Natural killer cell (primary cell): ENCODE measurements around the gene MLXIP. TPM values are rescaled to one million over a fixed set of nuclear protein-coding genes. Genes with fewer than 3 reads are reported as not detected.

Source experiments
- ATAC-seq, 3 donors: fragments of 150-1000 bp in 2 of 3; fragments of 200-7000 bp in 1 of 3; cut with Tn5 transposase; 1 replicate in 1 of 3; 2 replicates in 2 of 3; pipeline ENCODE4 v1.10.0; 2021; ENCODE audit warnings: mild to moderate bottlenecking in 2 of 3, moderate library complexity in 2 of 3
- DNase-seq, 2 donors: peaks; one replicate each; pipeline versions ENCODE4 v3.0.0 to v3.0.0-alpha.2; 2013 to 2021; ENCODE audit warnings: mixed read lengths in 1 of 2
- H3K27ac ChIP-seq: one replicate; pipeline ENCODE4 v1.5.1; 2013; ENCODE audit warnings: mild to moderate bottlenecking, low read length
- H3K27me3 ChIP-seq: one replicate; pipeline ENCODE4 v1.6.1; 2013; ENCODE audit warnings: low read length; ENCODE audit not compliant: control insufficient read depth, insufficient read depth
- H3K36me3 ChIP-seq: one replicate; pipeline ENCODE4 v1.6.1; 2013; ENCODE audit warnings: low read length; ENCODE audit not compliant: control insufficient read depth, insufficient read depth
- H3K4me1 ChIP-seq: one replicate; pipeline ENCODE4 v1.6.1; 2013; ENCODE audit warnings: low read length; ENCODE audit not compliant: control insufficient read depth, insufficient read depth
- H3K4me3 ChIP-seq: one replicate; pipeline ENCODE4 v1.5.1; 2013; ENCODE audit warnings: low read length
- H3K9me3 ChIP-seq: one replicate; pipeline ENCODE4 v1.6.1; 2013; ENCODE audit warnings: low read length; ENCODE audit not compliant: control insufficient read depth, insufficient read depth
- H3K27ac Mint-ChIP-seq, 2 donors: one replicate each; pipeline ENCODE4 v1.8.0; 2022; ENCODE audit warnings: mild to moderate bottlenecking in 2 of 2, mixed read lengths in 2 of 2, moderate library complexity in 1 of 2
- H3K27me3 Mint-ChIP-seq, 2 donors: one replicate each; pipeline ENCODE4 v1.8.0; 2022; ENCODE audit warnings: low read depth in 2 of 2, mixed read lengths in 2 of 2
- H3K36me3 Mint-ChIP-seq: one replicate; pipeline ENCODE4 v1.8.0; 2022; ENCODE audit warnings: mixed read lengths
- H3K4me1 Mint-ChIP-seq, 2 donors: one replicate each; pipeline ENCODE4 v1.8.0; 2022; ENCODE audit warnings: mixed read lengths in 2 of 2
- H3K4me3 Mint-ChIP-seq: one replicate; pipeline ENCODE4 v1.8.0; 2022; ENCODE audit warnings: mild to moderate bottlenecking, moderate library complexity, mixed read lengths
- H3K9me3 Mint-ChIP-seq, 2 donors: one replicate each; pipeline ENCODE4 v1.8.0; 2022; ENCODE audit warnings: mixed read lengths in 2 of 2
- CTCF ChIP-seq: fragments of 200-600 bp; IDR thresholded peaks from one replicate; pipeline ENCODE4 v1.8.0; 2022; ENCODE audit warnings: antibody characterized with exemption
- WGBS: methylation state at CpG from one replicate; pipeline ENCODE4 v1.1.7; 2013; ENCODE audit warnings: missing lambda C conversion rate; ENCODE audit not compliant: insufficient coverage; 5-methylcytosine and 5-hydroxymethylcytosine counted together
- intact Hi-C: fragments of 100-400 bp; cut with micrococcal nuclease; formaldehyde crosslinking; loops from one replicate; pipeline ENCODE4 v1.14.2; 2022
- total RNA-seq, 4 donors: library from RNA; stranded (reverse); fragments of 120-200 nt in 1 of 4; gene quantifications; one replicate each; pipeline versions ENCODE4 v1.2.3 to v1.2.4, GENCODE V29; 2013 to 2022

Gene MLXIP
- total RNA-seq, 3 donors from 2014 or later (not counting 1 experiment from before 2014, with no cell fraction given): 83.8 to 92.4 (median 86.1) TPM

GRCh38 chr12:122042910-122043309, 35.6 kb upstream of the MLXIP start:
- H3K9me3 Mint-ChIP-seq: no peaks in the 10 kb centered on the region
- Histone ChIP-seq H3K27me3 (no peaks in the 10 kb centered on the region), H3K36me3 (no peaks in the 10 kb centered on the region), H3K9me3 (no peaks in the 10 kb centered on the region), H3K4me1 (no peaks in the 10 kb centered on the region), H3K27ac (no peak overlapping the region), H3K4me3 (no peak overlapping the region)
- H3K36me3 Mint-ChIP-seq: no peaks in the 10 kb centered on the region
- no peak for DNase-seq
- no peak overlapping the region for H3K27ac Mint-ChIP-seq
- no peaks in the 10 kb centered on the region for H3K4me1 Mint-ChIP-seq
- no peak for TF ChIP-seq CTCF
- intact Hi-C loops: no loop called here
- WGBS: 92% methylated on average over 11 of the region's 11 CpGs
- no peak overlapping the region for H3K4me3 Mint-ChIP-seq
- H3K27me3 Mint-ChIP-seq: no peaks in the 10 kb centered on the region
- ATAC-seq: no peak

GRCh38 chr12:122043476-122043875, 35.1 kb upstream of the MLXIP start:
- intact Hi-C loops: no loop called here
- DNase-seq: no peak

GRCh38 chr12:122045262-122045661, 33.3 kb upstream of the MLXIP start:
- Mint-ChIP-seq H3K27ac (no peak overlapping the region), H3K4me3 (no peak overlapping the region), H3K9me3 (no peaks in the 10 kb centered on the region), H3K4me1 (no peaks in the 10 kb centered on the region), H3K36me3 (no peaks in the 10 kb centered on the region), H3K27me3 (no peaks in the 10 kb centered on the region)
- ATAC-seq (no peak), DNase-seq (no peak)
- TF ChIP-seq CTCF: no peak
- H3K9me3 ChIP-seq: no peaks in the 10 kb centered on the region
- 98% methylated on average over 7 of the region's 7 CpGs for WGBS
- no peaks in the 10 kb centered on the region for H3K27me3 ChIP-seq
- H3K36me3 ChIP-seq: no peaks in the 10 kb centered on the region
- no peak overlapping the region for H3K4me3 ChIP-seq
- no peaks in the 10 kb centered on the region for H3K4me1 ChIP-seq
- H3K27ac ChIP-seq: no peak overlapping the region
- intact Hi-C loops: no loop called here

More at GRCh38 chr12:122043476-122043875, 35.1 kb upstream of the MLXIP start:
- Mint-ChIP-seq H3K4me1 (no peaks in the 10 kb centered on the region), H3K27ac (no peak overlapping the region), H3K27me3 (no peaks in the 10 kb centered on the region), H3K4me3 (no peak overlapping the region), H3K9me3 (no peaks in the 10 kb centered on the region), H3K36me3 (no peaks in the 10 kb centered on the region)
- no peak for ATAC-seq
- H3K27ac ChIP-seq: no peak overlapping the region
- H3K4me3 ChIP-seq: no peak overlapping the region
- no peaks in the 10 kb centered on the region for H3K4me1 ChIP-seq
- TF ChIP-seq CTCF: no peak
- H3K36me3 ChIP-seq: no peaks in the 10 kb centered on the region
- H3K9me3 ChIP-seq: no peaks in the 10 kb centered on the region
- no peaks in the 10 kb centered on the region for H3K27me3 ChIP-seq
- WGBS: 94% methylated on average over 15 of the region's 15 CpGs

GRCh38 chr12:122046145-122046544, 32.4 kb upstream of the MLXIP start:
- Mint-ChIP-seq H3K4me3 (no peak overlapping the region), H3K27ac (no peak overlapping the region), H3K27me3 (no peaks in the 10 kb centered on the region), H3K36me3 (no peaks in the 10 kb centered on the region), H3K9me3 (no peaks in the 10 kb centered on the region), H3K4me1 (no peaks in the 10 kb centered on the region)
- Histone ChIP-seq H3K27ac (no peak overlapping the region), H3K36me3 (no peaks in the 10 kb centered on the region), H3K4me1 (no peaks in the 10 kb centered on the region), H3K9me3 (no peaks in the 10 kb centered on the region), H3K4me3 (no peak overlapping the region), H3K27me3 (no peaks in the 10 kb centered on the region)
- no peak for TF ChIP-seq CTCF
- ATAC-seq: no peak
- intact Hi-C loops: no loop called here
- WGBS: 83% methylated on average over 7 of the region's 7 CpGs
- no peak for DNase-seq
